Measurements from ENCODE around the gene GADD45G. TPM values are rescaled to one million over a fixed set of nuclear protein-coding genes. Genes with fewer than 3 reads are reported as not detected.

Gene GADD45G, protein sequence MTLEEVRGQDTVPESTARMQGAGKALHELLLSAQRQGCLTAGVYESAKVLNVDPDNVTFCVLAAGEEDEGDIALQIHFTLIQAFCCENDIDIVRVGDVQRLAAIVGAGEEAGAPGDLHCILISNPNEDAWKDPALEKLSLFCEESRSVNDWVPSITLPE
- polyA plus RNA-seq (2011; rRNA removed) (0.07 TPM in 1 of 2 replicates, not detected in the other), polyA minus RNA-seq (2011; rRNA and poly(A)+ RNA removed) (not detected in 2 replicates)

DNA sequence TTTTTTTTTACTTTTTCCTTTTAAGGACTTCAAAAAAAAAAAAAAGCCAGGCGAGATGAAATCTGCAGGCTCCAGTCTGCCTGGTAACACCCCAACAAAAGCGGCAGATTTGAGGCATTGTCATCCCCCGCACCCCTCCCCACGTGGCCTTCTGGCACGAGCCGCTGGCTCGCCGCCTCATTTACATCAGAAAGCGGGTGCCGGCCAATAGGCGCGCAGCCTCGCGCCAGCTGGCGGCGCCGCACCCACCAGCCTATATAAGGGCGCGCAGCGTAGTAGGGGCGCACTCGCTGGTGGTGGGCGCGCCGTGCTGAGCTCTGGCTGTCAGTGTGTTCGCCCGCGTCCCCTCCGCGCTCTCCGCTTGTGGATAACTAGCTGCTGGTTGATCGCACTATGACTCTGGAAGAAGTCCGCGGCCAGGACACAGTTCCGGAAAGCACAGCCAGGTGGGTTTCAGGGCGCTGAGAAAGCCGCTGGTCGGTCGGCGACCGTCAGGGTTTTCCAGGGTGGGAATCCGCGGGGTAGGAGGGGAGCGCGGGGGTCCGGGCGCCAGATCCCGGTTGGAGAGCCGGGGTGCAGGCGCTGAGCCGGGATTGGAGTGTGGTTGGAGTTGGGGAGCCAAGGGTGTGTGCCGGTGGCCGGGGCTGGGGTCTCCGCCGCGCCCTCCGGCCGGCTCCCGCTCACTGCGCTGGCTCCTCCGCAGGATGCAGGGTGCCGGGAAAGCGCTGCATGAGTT is at the start of gene GADD45G:
Gene GADD45G (plus strand): TSS at position 284 of the 736 bp plus-strand sequence. CDS start 110 bp downstream, at position 394.
- DNase-seq (ENCODE audit: low read depth, low spot score), result peak; percentile 13
- Histone ChIP-seq H3K4me3 (ENCODE audit: low read depth, low read length) (peak within 1 kb of the TSS; percentile 46), H3K27me3 (ENCODE audit: control insufficient read depth, insufficient read depth, low read length) (peaks cover 39% of the 10 kb centered on the region), H3K27ac (ENCODE audit: low read depth, low read length) (no peak within 1 kb of the TSS), H3K9me3 (ENCODE audit: control insufficient read depth, insufficient read depth, low read length) (peaks cover 3% of the 10 kb centered on the region; the same call in 1 of the 2 replicates)
- POLR2A ChIA-PET, result no interaction called here
- TF ChIP-seq, protein P1, sequence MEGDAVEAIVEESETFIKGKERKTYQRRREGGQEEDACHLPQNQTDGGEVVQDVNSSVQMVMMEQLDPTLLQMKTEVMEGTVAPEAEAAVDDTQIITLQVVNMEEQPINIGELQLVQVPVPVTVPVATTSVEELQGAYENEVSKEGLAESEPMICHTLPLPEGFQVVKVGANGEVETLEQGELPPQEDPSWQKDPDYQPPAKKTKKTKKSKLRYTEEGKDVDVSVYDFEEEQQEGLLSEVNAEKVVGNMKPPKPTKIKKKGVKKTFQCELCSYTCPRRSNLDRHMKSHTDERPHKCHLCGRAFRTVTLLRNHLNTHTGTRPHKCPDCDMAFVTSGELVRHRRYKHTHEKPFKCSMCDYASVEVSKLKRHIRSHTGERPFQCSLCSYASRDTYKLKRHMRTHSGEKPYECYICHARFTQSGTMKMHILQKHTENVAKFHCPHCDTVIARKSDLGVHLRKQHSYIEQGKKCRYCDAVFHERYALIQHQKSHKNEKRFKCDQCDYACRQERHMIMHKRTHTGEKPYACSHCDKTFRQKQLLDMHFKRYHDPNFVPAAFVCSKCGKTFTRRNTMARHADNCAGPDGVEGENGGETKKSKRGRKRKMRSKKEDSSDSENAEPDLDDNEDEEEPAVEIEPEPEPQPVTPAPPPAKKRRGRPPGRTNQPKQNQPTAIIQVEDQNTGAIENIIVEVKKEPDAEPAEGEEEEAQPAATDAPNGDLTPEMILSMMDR (IDR thresholded peaks at IDR 0.05; ENCODE audit: low read depth, low read length), result no peak
- CTCF ChIA-PET, result interaction anchor here (0.7 to 1.1 kb wide), 2 partner anchors 61 to 497 kb away, joined by 3 to 4 read pairs; no protein-coding TSS in a partner anchor

DNA sequence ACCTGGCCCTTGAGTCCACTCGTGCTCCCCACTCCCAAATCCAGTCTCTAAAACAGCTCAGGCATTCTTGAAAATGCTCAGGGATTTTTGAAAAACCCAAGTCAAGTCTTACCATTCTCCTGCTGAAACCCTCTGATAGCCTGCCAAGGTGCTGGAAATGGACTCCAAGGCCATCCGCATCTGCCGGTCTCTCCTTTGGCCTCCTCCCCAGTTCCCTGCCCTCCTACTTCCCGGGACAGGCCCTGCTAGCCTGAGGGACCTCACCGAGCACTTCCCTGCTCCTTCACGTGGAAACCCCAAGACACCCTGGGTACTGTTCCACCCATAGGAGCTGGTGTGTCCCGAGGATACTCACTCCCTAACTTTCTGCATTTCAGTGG is 49.8 kb upstream of the GADD45G start:
- H3K27ac ChIP-seq (ENCODE audit: low read depth, low read length), result no peak overlapping the region
- DNase-seq (ENCODE audit: low read depth, low spot score), result no peak
- TF ChIP-seq, protein P1 (IDR thresholded peaks at IDR 0.05; ENCODE audit: low read depth, low read length), result no peak
- H3K27me3 ChIP-seq (ENCODE audit: control insufficient read depth, insufficient read depth, low read length), result peaks cover 10% of the 10 kb centered on the region
- ChIA-PET POLR2A (no interaction called here), CTCF (interaction anchor here (0.8 to 1.8 kb wide), 2 partner anchors 43 to 236 kb away, joined by 3 to 6 read pairs; partner anchors contain the start of gene SECISBP2)
- no peaks in the 10 kb centered on the region for H3K9me3 ChIP-seq (ENCODE audit: control insufficient read depth, insufficient read depth, low read length)
- no peak overlapping the region for H3K4me3 ChIP-seq (ENCODE audit: low read depth, low read length)

DNA sequence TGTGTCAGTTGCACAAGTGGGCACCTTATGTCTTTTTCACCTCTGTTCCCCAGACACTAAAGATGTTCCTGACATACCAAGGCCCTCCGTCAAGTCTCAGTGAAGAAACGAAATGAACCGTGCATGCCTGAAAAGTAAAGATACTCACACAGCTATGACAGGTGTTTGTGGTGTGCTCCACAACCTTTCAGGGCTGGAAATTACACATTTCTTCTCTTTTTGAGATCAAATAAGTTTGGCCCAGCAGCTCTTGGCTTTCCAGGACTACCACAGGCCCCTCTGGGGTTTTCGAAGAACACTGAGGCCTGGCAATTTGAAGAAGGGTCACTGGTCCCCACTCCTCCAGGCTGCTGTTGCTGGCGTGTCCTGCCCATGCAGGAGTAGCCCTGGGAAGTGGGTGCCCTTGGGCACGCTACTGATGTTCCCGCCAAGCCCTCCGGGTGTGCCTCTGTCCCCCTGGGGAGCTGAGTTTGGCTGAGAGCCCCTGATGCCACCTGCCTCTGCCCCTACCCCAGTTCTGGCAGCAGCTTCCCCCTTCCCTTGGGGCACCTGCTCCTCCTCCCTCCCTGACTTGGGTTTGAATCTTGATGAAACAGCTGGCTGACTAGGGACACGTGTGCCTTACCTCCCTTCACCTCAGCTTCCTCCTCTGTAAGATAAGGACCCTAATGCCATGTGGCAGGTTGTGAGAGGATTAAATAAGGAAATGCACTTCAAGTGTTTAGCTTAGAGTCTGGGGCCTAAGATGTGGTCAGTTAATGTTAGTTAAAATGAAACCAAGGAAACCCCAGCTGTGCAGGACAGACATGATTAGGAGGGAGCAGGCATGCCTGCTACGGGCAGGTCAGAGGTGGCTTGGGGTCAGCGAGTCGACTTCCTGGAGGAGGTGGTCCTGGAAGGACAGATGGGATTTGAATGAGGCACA is 49.1 kb upstream of the GADD45G start:
- ChIA-PET CTCF (interaction anchor here (0.8 to 1.7 kb wide), 2 partner anchors 21 to 42 kb away, joined by 3 to 5 read pairs; no protein-coding TSS in a partner anchor), POLR2A (no interaction called here)
- TF ChIP-seq, protein P1 (IDR thresholded peaks at IDR 0.05; ENCODE audit: low read depth, low read length), result no peak
- Histone ChIP-seq H3K9me3 (ENCODE audit: control insufficient read depth, insufficient read depth, low read length) (no peaks in the 10 kb centered on the region), H3K27ac (ENCODE audit: low read depth, low read length) (no peak overlapping the region), H3K4me3 (ENCODE audit: low read depth, low read length) (no peak overlapping the region), H3K27me3 (ENCODE audit: control insufficient read depth, insufficient read depth, low read length) (peaks cover 10% of the 10 kb centered on the region)
- no peak for DNase-seq (ENCODE audit: low read depth, low spot score)

DNA sequence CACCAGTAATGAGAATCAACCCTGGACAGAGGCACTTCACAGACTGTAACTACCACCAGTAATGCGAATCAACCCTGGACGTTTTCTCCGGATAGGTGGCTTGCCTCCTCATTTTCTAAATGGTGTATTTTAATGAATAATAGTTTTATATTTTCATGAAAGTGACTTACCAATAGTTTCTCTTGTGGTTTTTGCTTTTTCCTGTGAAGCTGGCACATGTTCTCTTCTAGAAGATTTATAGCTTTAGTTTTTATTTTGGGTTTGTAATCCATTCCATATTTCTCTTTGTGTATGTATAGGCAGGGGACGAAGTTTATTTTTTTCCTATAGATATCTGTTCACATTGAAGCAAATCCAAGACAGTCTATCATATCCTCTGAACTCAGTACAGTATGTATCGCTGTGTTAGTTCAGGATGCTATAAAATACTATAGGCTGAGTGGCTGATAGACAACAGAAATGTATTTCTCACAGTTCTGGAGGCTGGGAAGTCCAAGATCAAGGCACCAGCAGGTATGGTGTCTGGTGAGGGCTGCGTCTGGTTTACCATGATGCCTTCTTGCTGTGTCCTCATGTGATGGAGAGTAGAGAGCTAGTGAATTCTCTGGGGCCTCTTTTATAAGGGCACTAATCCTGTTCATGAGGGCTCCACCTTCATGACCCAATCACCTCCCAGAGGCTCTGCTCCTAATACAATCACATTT is 46.5 kb upstream of the GADD45G start:
- ChIA-PET CTCF (interaction anchor here (0.9 to 3.7 kb wide), 2 partner anchors 9 to 17 kb away, joined by 4 to 15 read pairs; no protein-coding TSS in a partner anchor), POLR2A (no interaction called here)
- Histone ChIP-seq H3K27me3 (ENCODE audit: control insufficient read depth, insufficient read depth, low read length) (peaks cover 9% of the 10 kb centered on the region), H3K4me3 (ENCODE audit: low read depth, low read length) (no peak overlapping the region), H3K9me3 (ENCODE audit: control insufficient read depth, insufficient read depth, low read length) (no peaks in the 10 kb centered on the region), H3K27ac (ENCODE audit: low read depth, low read length) (no peak overlapping the region)
- TF ChIP-seq, protein P1 (IDR thresholded peaks at IDR 0.05; ENCODE audit: low read depth, low read length), result no peak
- DNase-seq (ENCODE audit: low read depth, low spot score), result no peak
